PC-9 (cell line): ENCODE measurements around the gene CABP7. TPM values are rescaled to one million over a fixed set of nuclear protein-coding genes. Genes with fewer than 3 reads are reported as not detected.
A peak's percentile ranks its signal among the peaks of the same experiment; 100 is the strongest.

Experiments used
- BruUV-seq: library from RNA; stranded (reverse); fragments of 400-500 nt; replicated peaks from 2 replicates; lab custom pipeline; 2021; lab: Mats Ljungman, UMichigan
- CTCF ChIA-PET: fragments of 300-600 bp; sonication (Branson Sonifier 250); formaldehyde crosslinking; loops from one replicate; lab custom pipeline; 2022; ENCODE audit warnings: antibody characterized with exemption; lab: Charles Lee
- POLR2A ChIA-PET: fragments of 300-600 bp; sonication (Branson Sonifier 250); formaldehyde crosslinking; loops from one replicate; lab custom pipeline; 2022; ENCODE audit warnings: antibody characterized with exemption; ENCODE audit not compliant: unreplicated experiment; lab: Charles Lee
- DNase-seq, 2 experiments: peaks; one replicate each; pipeline versions ENCODE4 v3.0.0 to v3.0.0-alpha.2; 2015 to 2022; ENCODE audit warnings: mixed read lengths in 1 of 2
- H2AFZ ChIP-seq: fragments of 200-600 bp; sonication (generic); 2 replicates; pipeline ENCODE4 v1.8.1; 2017; ENCODE audit warnings: antibody characterized with exemption
- H3F3A ChIP-seq: fragments of 200-600 bp; sonication (generic); 2 replicates; pipeline ENCODE4 v1.8.1; 2017; ENCODE audit warnings: antibody characterized with exemption, mild to moderate bottlenecking, low read depth; ENCODE audit not compliant: insufficient read depth
- H3K27ac ChIP-seq: fragments of 200-600 bp; sonication (generic); 2 replicates; pipeline ENCODE4 v1.6.1; 2016; ENCODE audit warnings: mixed run types
- H3K27me3 ChIP-seq: fragments of 200-600 bp; sonication (generic); 2 replicates; pipeline ENCODE4 v1.6.1; 2016; ENCODE audit warnings: low read depth, mixed run types; ENCODE audit not compliant: insufficient read depth
- H3K36me3 ChIP-seq: fragments of 200-600 bp; sonication (generic); 2 replicates; pipeline ENCODE4 v1.6.1; 2016; ENCODE audit warnings: low read depth, mixed run types
- H3K4me1 ChIP-seq: fragments of 200-600 bp; sonication (generic); replicated peaks from 2 replicates; pipeline ENCODE4 v1.6.1; 2016; ENCODE audit warnings: mixed run types; ENCODE audit not compliant: insufficient read depth
- H3K4me2 ChIP-seq: fragments of 200-600 bp; sonication (generic); 2 replicates; pipeline ENCODE4 v1.6.1; 2017; ENCODE audit warnings: mixed run types
- H3K4me3 ChIP-seq: fragments of 200-600 bp; sonication (generic); 2 replicates; pipeline ENCODE4 v1.6.1; 2016; ENCODE audit warnings: mixed run types
- H3K79me2 ChIP-seq: fragments of 200-600 bp; sonication (generic); 2 replicates; pipeline ENCODE4 v1.6.1; 2017; ENCODE audit warnings: low read depth, mixed run types
- H3K9me2 ChIP-seq: fragments of 200-600 bp; sonication (generic); 2 replicates; pipeline ENCODE4 v1.8.1; 2017; ENCODE audit warnings: mild to moderate bottlenecking; ENCODE audit not compliant: insufficient read depth
- H3K9me3 ChIP-seq: fragments of 200-600 bp; sonication (generic); 2 replicates; pipeline ENCODE4 v1.8.1; 2016; ENCODE audit warnings: low read depth; ENCODE audit not compliant: insufficient read depth
- H4K20me1 ChIP-seq: fragments of 200-600 bp; sonication (generic); 2 replicates; pipeline ENCODE4 v1.8.1; 2017; ENCODE audit not compliant: insufficient read depth
- CTCF ChIP-seq: fragments of 200-600 bp; sonication (generic); conservative IDR thresholded peaks from 2 replicates; pipeline ENCODE4 v1.6.1; 2017; ENCODE audit warnings: mixed run types, antibody characterized with exemption, mild to moderate bottlenecking, moderate library complexity
- EZH2 ChIP-seq: fragments of 200-600 bp; sonication (generic); IDR thresholded peaks from 2 replicates; pipeline ENCODE4 v1.8.0; 2017; ENCODE audit warnings: antibody characterized with exemption, low read depth
- intact Hi-C: fragments of 100-400 bp; cut with micrococcal nuclease; formaldehyde crosslinking; loops from one replicate; pipeline ENCODE4 v1.10.0; 2022; ENCODE audit not compliant: unreplicated experiment
- total RNA-seq: library from RNA; stranded (reverse); gene quantifications from 2 replicates; pipeline ENCODE4 v1.2.3, GENCODE V29; 2021

The CABP7 gene
- total RNA-seq, 1 experiment from 2014 or later: 0.11 TPM

GRCh38 chr22:29773233-29773632 lies 53.4 kb downstream of the CABP7 start:
- Histone ChIP-seq H4K20me1 (no peaks in the 10 kb centered on the region), H3K4me3 (no peak overlapping the region), H3K79me2 (peaks cover 19% of the 10 kb centered on the region), H3K27ac (peak overlapping the region; percentile 75), H3K27me3 (no peaks in the 10 kb centered on the region), H3K36me3 (peaks cover 20% of the 10 kb centered on the region; the same call in 1 of the 2 replicates), H3K4me1 (peaks cover 54% of the 10 kb centered on the region), H2AFZ (no peak overlapping the region), H3K9me2 (no peaks in the 10 kb centered on the region), H3K9me3 (no peaks in the 10 kb centered on the region), H3K4me2 (peak overlapping the region; percentile 50), H3F3A (peaks cover 48% of the 10 kb centered on the region)
- POLR2A ChIA-PET: interaction anchor here (0.5 to 0.7 kb wide), 6 partner anchors 10 to 206 kb away, joined by 3 to 21 read pairs (median 7); no protein-coding TSS in a partner anchor
- intact Hi-C loops: no loop called here
- no peak for TF ChIP-seq CTCF
- no peak for TF ChIP-seq EZH2
- DNase-seq: peak; percentile 58 to 87
- no TSS peak for BruUV-seq
- CTCF ChIA-PET: interaction anchor here (0.6 to 0.9 kb wide), 4 partner anchors 20 to 150 kb away, joined by 3 to 17 read pairs (median 4); no protein-coding TSS in a partner anchor

- ChIA-PET CTCF (interaction anchor here (0.7 kb wide), 1 partner anchor 79 kb away, joined by 7 read pairs; no protein-coding TSS in a partner anchor), POLR2A (interaction anchor here (0.5 kb wide), 1 partner anchor 41 kb away, joined by 7 read pairs; no protein-coding TSS in a partner anchor)
- H3K79me2 ChIP-seq: no peaks in the 10 kb centered on the region
- H3K27ac ChIP-seq: peak overlapping the region; percentile 66
- TF ChIP-seq EZH2: no peak
- TF ChIP-seq CTCF: no peak
- H3K4me2 ChIP-seq: peak overlapping the region; percentile 74
- no peaks in the 10 kb centered on the region for H3K36me3 ChIP-seq
- BruUV-seq: no TSS peak
- no peak for DNase-seq
- intact Hi-C loops: loop anchor here (5.0 kb wide), 1 partner anchor 42 kb away; no protein-coding TSS in a partner anchor
- no peak overlapping the region for H3K4me3 ChIP-seq
- H3K4me1 ChIP-seq: peaks cover 68% of the 10 kb centered on the region
- H4K20me1 ChIP-seq: no peaks in the 10 kb centered on the region
- H3K9me3 ChIP-seq: no peaks in the 10 kb centered on the region
- H3K27me3 ChIP-seq: no peaks in the 10 kb centered on the region
- H3F3A ChIP-seq: peaks cover 36% of the 10 kb centered on the region
- H3K9me2 ChIP-seq: no peaks in the 10 kb centered on the region
- H2AFZ ChIP-seq: no peak overlapping the region
Measured at GRCh38 chr22:29780220-29780619, 60.4 kb downstream of the CABP7 start.

GRCh38 chr22:29780748-29781676 lies 61.2 kb downstream of the CABP7 start:
- peaks cover 60% of the 10 kb centered on the region for H3K4me1 ChIP-seq
- peak overlapping the region; percentile 6; the same call in 1 of the 2 replicates for H3K4me3 ChIP-seq
- H3K4me2 ChIP-seq: peak overlapping the region; percentile 74
- H3K9me3 ChIP-seq: no peaks in the 10 kb centered on the region
- ChIA-PET CTCF (interaction anchor here (1.0 kb wide), 1 partner anchor 14 kb away, joined by 3 read pairs; the partner anchor contains the start of genes UQCR10 and ZMAT5), POLR2A (interaction anchor here (0.5 to 0.7 kb wide), 3 partner anchors 40 to 102 kb away, joined by 3 to 9 read pairs (median 7); partner anchors contain the start of gene MTMR3)
- H3K79me2 ChIP-seq: no peaks in the 10 kb centered on the region
- peak; percentile 48 to 80 for DNase-seq
- peaks cover 33% of the 10 kb centered on the region for H3F3A ChIP-seq
- H4K20me1 ChIP-seq: no peaks in the 10 kb centered on the region
- intact Hi-C loops: loop anchor here (5.0 kb wide), 1 partner anchor 41 kb away; no protein-coding TSS in a partner anchor
- no peaks in the 10 kb centered on the region for H3K9me2 ChIP-seq
- no peaks in the 10 kb centered on the region for H3K27me3 ChIP-seq
- no peak for TF ChIP-seq EZH2
- TF ChIP-seq CTCF: no peak
- no peak overlapping the region for H2AFZ ChIP-seq
- H3K36me3 ChIP-seq: no peaks in the 10 kb centered on the region
- no TSS peak for BruUV-seq
- H3K27ac ChIP-seq: peak overlapping the region; percentile 66

Other genes starting within 250 kb of the CABP7 start
- 5.1 and 6.9 TPM in 2 replicates for gene NEFH, start 239.8 kb upstream of the CABP7 start, total RNA-seq
- gene THOC5, start 166.2 kb upstream of the CABP7 start, total RNA-seq: 42.3 and 50.2 TPM in 2 replicates
- gene NIPSNAP1, start 138.9 kb upstream of the CABP7 start, total RNA-seq: 84.9 and 100 TPM in 2 replicates
- 58.5 and 73.2 TPM in 2 replicates for gene NF2, start 116.4 kb upstream of the CABP7 start, total RNA-seq
- gene ZMAT5, start 47.0 kb downstream of the CABP7 start, total RNA-seq: 14.2 and 15.5 TPM in 2 replicates
- gene UQCR10, start 47.4 kb downstream of the CABP7 start, total RNA-seq: 85.4 and 103 TPM in 2 replicates
- gene ASCC2, start 118.3 kb downstream of the CABP7 start, total RNA-seq: 39.9 and 43.3 TPM in 2 replicates
- 28.1 and 31.1 TPM in 2 replicates for gene MTMR3, start 163.2 kb downstream of the CABP7 start, total RNA-seq